Measurements from ENCODE around the gene SLC4A9.

DNA sequence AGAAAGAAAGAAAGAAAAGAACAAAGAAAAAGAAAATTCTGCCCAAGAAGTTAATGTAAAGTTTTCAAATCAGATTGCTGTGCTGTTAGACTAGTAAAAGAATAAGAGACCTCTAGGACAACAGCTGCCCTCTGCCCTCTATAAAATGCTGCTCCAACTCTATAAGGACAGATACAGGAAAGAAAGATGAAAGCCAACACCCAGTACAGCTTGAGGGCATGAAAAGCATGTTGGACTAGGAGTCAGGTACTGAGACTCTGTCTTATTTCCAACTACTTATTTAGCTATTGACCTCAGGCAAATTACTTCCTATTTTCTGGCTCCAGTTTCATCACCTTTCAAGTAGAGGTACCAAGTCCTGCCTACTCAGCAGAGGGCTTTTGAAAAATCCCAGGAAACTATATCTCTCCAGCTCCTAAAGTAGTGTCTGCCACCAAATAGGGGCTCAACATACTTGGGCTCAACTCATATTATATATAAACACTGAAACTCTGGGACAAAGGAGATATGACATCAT, 19.3 kb upstream of the SLC4A9 start:
- TF ChIP-seq POLR2AphosphoS5 (IDR thresholded peaks at IDR 0.05; ENCODE audit: low read depth, low read length): no peak
- no peak for TF ChIP-seq SIN3A (IDR thresholded peaks at IDR 0.05; ENCODE audit: borderline replicate concordance, insufficient read depth, low read length)
- no peak for TF ChIP-seq FOXP2 (optimal IDR thresholded peaks at IDR 0.05; ENCODE audit: borderline replicate concordance, extremely low read depth, extremely low read length, insufficient read depth)
- no peak for TF ChIP-seq TAF1 (IDR thresholded peaks at IDR 0.05; ENCODE audit: borderline replicate concordance, insufficient read depth, low read length)
- TF ChIP-seq, protein P1, sequence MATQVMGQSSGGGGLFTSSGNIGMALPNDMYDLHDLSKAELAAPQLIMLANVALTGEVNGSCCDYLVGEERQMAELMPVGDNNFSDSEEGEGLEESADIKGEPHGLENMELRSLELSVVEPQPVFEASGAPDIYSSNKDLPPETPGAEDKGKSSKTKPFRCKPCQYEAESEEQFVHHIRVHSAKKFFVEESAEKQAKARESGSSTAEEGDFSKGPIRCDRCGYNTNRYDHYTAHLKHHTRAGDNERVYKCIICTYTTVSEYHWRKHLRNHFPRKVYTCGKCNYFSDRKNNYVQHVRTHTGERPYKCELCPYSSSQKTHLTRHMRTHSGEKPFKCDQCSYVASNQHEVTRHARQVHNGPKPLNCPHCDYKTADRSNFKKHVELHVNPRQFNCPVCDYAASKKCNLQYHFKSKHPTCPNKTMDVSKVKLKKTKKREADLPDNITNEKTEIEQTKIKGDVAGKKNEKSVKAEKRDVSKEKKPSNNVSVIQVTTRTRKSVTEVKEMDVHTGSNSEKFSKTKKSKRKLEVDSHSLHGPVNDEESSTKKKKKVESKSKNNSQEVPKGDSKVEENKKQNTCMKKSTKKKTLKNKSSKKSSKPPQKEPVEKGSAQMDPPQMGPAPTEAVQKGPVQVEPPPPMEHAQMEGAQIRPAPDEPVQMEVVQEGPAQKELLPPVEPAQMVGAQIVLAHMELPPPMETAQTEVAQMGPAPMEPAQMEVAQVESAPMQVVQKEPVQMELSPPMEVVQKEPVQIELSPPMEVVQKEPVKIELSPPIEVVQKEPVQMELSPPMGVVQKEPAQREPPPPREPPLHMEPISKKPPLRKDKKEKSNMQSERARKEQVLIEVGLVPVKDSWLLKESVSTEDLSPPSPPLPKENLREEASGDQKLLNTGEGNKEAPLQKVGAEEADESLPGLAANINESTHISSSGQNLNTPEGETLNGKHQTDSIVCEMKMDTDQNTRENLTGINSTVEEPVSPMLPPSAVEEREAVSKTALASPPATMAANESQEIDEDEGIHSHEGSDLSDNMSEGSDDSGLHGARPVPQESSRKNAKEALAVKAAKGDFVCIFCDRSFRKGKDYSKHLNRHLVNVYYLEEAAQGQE (IDR thresholded peaks at IDR 0.05; ENCODE audit: insufficient read depth in 1 of 2, low read depth in 2 of 2, low read length in 2 of 2): no peak
